T-helper 2 cell (primary cell): Measurements from ENCODE around the gene NELFA.
A peak's percentile ranks its signal among the peaks of the same experiment; 100 is the strongest.
"Not testable (repeated sequence)": the region's sequence is repeated elsewhere in the genome, so short reads cannot be mapped to it uniquely, and the experiment has no call there.

Experiments used
- DNase-seq, 5 experiments: peaks; one replicate each; pipeline versions ENCODE4 v3.0.0 to v3.0.0-alpha.2; 2012 to 2022

Gene NELFA

GRCh38 chr4:2040391-2041238, 31.8 kb upstream of the NELFA start:
- DNase-seq = no peak

GRCh38 chr4:2036866-2037265, 28.1 kb upstream of the NELFA start:
- no peak for DNase-seq

- DNase-seq = no peak
Measured at GRCh38 chr4:2036327-2036726, 27.6 kb upstream of the NELFA start.

- DNase-seq = not testable (repeated sequence)
Measured at GRCh38 chr4:2031161-2031560, 22.4 kb upstream of the NELFA start.

GRCh38 chr4:2027120-2027519, 18.3 kb upstream of the NELFA start:
- DNase-seq = not testable (repeated sequence)

- no peak for DNase-seq
Measured at GRCh38 chr4:2025817-2026216, 17.0 kb upstream of the NELFA start.

- DNase-seq = no peak
Measured at GRCh38 chr4:2024683-2025082, 15.9 kb upstream of the NELFA start.

GRCh38 chr4:2021358-2022018, 12.7 kb upstream of the NELFA start:
- not testable (repeated sequence) for DNase-seq

- no peak for DNase-seq
Measured at GRCh38 chr4:2015008-2015407, 6.2 kb upstream of the NELFA start.

- DNase-seq = no peak
Measured at GRCh38 chr4:2011583-2011982, 2.8 kb upstream of the NELFA start.

GRCh38 chr4:2009651-2010233, 968 bp upstream of the NELFA start:
- peak in 4 of 5 experiments; percentile 21 to 87 (median 54) for DNase-seq

GRCh38 chr4:2008671-2008920, 178 bp downstream of the NELFA start:
- DNase-seq = no peak

GRCh38 chr4:2007804-2008670, 737 bp downstream of the NELFA start:
- DNase-seq = no peak

- DNase-seq = no peak
Measured at GRCh38 chr4:2006956-2007653, 1.7 kb downstream of the NELFA start.

GRCh38 chr4:2006367-2006766, 2.4 kb downstream of the NELFA start:
- DNase-seq = no peak

- not testable (repeated sequence) for DNase-seq
Measured at GRCh38 chr4:2003361-2003760, 5.4 kb downstream of the NELFA start.

- DNase-seq = not testable (repeated sequence)
Measured at GRCh38 chr4:1999308-1999707, 9.5 kb downstream of the NELFA start.

GRCh38 chr4:1998296-1998695, 10.5 kb downstream of the NELFA start:
- no peak for DNase-seq

- no peak for DNase-seq
Measured at GRCh38 chr4:1997712-1998111, 11.1 kb downstream of the NELFA start.

GRCh38 chr4:1996866-1997611, 11.7 kb downstream of the NELFA start:
- no peak for DNase-seq

GRCh38 chr4:1994938-1995337, 13.8 kb downstream of the NELFA start:
- no peak for DNase-seq
